HUES48 (cell line): ENCODE results near the gene MYO18A.

Source experiments
- H3K27ac ChIP-seq: one replicate; pipeline ENCODE4 v1.7.0; 2013; ENCODE audit warnings: low read depth, low read length, inconsistent platforms
- H3K27me3 ChIP-seq: 2 replicates; pipeline ENCODE4 v1.6.1; 2013; ENCODE audit warnings: mild to moderate bottlenecking, low read length; ENCODE audit not compliant: control insufficient read depth, insufficient read depth
- H3K36me3 ChIP-seq: 2 replicates; pipeline ENCODE4 v1.6.1; 2013; ENCODE audit warnings: low read length; ENCODE audit not compliant: control insufficient read depth, insufficient read depth
- H3K4me1 ChIP-seq: 2 replicates; pipeline ENCODE4 v1.6.1; 2013; ENCODE audit warnings: mild to moderate bottlenecking, low read length; ENCODE audit not compliant: control insufficient read depth, insufficient read depth
- H3K4me3 ChIP-seq: 2 replicates; pipeline ENCODE4 v1.5.1; 2013; ENCODE audit warnings: mild to moderate bottlenecking, low read depth, low read length
- H3K9ac ChIP-seq: 2 replicates; pipeline ENCODE4 v1.6.1; 2013; ENCODE audit warnings: mild to moderate bottlenecking, low read depth, low read length, moderate library complexity
- H3K9me3 ChIP-seq: 2 replicates; pipeline ENCODE4 v1.6.1; 2013; ENCODE audit warnings: low read length; ENCODE audit not compliant: control insufficient read depth, insufficient read depth

Gene MYO18A

GRCh38 chr17:29086628-29087332 lies 93.4 kb downstream of the MYO18A start:
- H3K4me1 ChIP-seq, result peaks cover 26% of the 10 kb centered on the region
- no peak overlapping the region for H3K4me3 ChIP-seq
- H3K27ac ChIP-seq, result peak overlapping the region; percentile 15
- H3K9me3 ChIP-seq, result no peaks in the 10 kb centered on the region
- H3K9ac ChIP-seq, result no peak overlapping the region
- H3K36me3 ChIP-seq, result peaks cover 25% of the 10 kb centered on the region
- no peaks in the 10 kb centered on the region for H3K27me3 ChIP-seq

DNA sequence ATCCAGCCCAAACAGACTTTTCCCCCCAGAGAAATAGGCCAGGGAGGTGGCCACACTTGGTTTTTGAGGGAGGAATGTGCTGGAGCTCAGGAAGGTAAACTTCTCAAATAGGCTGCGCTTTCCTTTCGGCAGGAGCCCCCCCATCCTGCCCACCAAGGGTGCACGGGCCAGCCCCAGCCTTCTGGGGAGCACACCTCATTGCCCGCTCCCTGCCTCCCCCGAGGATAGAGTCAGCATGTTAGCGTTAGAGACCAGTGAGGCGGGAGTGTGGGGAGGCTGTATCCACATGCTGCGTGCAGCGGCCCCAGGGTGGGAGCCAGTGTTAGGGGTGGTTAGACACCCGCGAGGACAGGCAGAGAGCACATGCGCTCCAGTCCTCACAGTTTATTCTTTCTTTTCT lies 95.0 kb downstream of the MYO18A start:
- Histone ChIP-seq H3K36me3 (peaks cover 23% of the 10 kb centered on the region), H3K4me3 (no peak overlapping the region), H3K27me3 (no peaks in the 10 kb centered on the region), H3K9ac (no peak overlapping the region), H3K4me1 (peaks cover 26% of the 10 kb centered on the region), H3K27ac (peak overlapping the region; percentile 50), H3K9me3 (no peaks in the 10 kb centered on the region)

GRCh38 chr17:29084541-29085146 lies 95.6 kb downstream of the MYO18A start:
- Histone ChIP-seq H3K27me3 (no peaks in the 10 kb centered on the region), H3K4me3 (no peak overlapping the region), H3K27ac (peak overlapping the region; percentile 50), H3K9me3 (no peaks in the 10 kb centered on the region), H3K4me1 (peaks cover 26% of the 10 kb centered on the region), H3K9ac (no peak overlapping the region), H3K36me3 (peaks cover 19% of the 10 kb centered on the region; the same call in 1 of the 2 replicates)

- Histone ChIP-seq H3K4me1 (peaks cover 30% of the 10 kb centered on the region), H3K27me3 (no peaks in the 10 kb centered on the region), H3K36me3 (peaks cover 19% of the 10 kb centered on the region; the same call in 1 of the 2 replicates), H3K27ac (no peak overlapping the region), H3K4me3 (no peak overlapping the region), H3K9ac (no peak overlapping the region), H3K9me3 (no peaks in the 10 kb centered on the region)
These were observed 99.2 kb downstream of the MYO18A start for GRCh38 chr17:29080965-29081364.

DNA sequence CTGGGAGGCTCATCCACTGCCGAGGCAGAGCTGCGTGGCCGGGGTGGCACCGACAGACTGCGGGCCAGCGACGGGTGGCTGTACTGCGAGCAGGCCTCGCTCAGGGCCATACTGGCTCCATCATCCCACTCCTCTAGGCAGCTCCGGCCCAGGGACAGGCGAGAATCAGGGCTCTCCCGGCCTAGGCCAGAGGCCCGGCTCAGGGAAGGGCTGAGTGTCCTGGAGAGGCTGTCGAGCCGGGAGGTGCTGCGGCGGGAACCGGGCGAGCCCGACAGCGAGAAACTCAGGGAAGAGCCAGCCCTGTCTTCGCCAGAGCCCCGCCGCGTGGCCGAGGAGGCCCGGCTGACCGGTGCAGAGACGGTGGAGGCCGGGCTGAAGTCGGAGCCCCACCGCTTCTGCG lies 99.9 kb downstream of the MYO18A start:
- H3K4me3 ChIP-seq, result no peak overlapping the region
- no peaks in the 10 kb centered on the region for H3K9me3 ChIP-seq
- H3K27ac ChIP-seq, result no peak overlapping the region
- no peaks in the 10 kb centered on the region for H3K27me3 ChIP-seq
- peaks cover 16% of the 10 kb centered on the region; the same call in 1 of the 2 replicates for H3K36me3 ChIP-seq
- peaks cover 28% of the 10 kb centered on the region for H3K4me1 ChIP-seq
- H3K9ac ChIP-seq, result no peak overlapping the region

- no peak overlapping the region for H3K4me3 ChIP-seq
- no peak overlapping the region for H3K9ac ChIP-seq
- no peak overlapping the region for H3K27ac ChIP-seq
- no peaks in the 10 kb centered on the region for H3K9me3 ChIP-seq
- no peaks in the 10 kb centered on the region for H3K27me3 ChIP-seq
- peaks cover 16% of the 10 kb centered on the region; the same call in 1 of the 2 replicates for H3K36me3 ChIP-seq
- H3K4me1 ChIP-seq, result peaks cover 24% of the 10 kb centered on the region
These were observed 100.3 kb downstream of the MYO18A start for GRCh38 chr17:29079887-29080286.

DNA sequence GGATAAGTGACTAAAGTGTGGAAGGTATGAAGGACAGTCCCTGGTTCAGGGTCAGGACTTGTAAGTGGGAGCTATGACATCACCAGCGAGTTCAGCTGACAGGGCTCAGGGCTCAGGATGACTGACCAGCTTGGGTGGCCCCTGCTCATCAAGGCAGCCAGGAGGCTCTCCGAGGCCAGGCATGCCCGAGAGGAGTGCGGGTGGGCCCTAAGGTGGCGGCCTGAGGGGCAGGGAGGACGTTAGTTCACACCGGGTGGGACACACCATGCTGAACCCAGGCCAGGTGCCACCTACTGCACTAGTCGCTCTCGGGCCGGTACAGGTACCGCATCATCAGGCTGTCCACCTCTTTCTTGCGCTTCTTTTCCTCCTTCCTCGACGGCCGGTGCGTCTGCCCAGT lies 100.8 kb downstream of the MYO18A start:
- no peak overlapping the region for H3K4me3 ChIP-seq
- no peak overlapping the region for H3K27ac ChIP-seq
- H3K9me3 ChIP-seq, result no peaks in the 10 kb centered on the region
- peaks cover 16% of the 10 kb centered on the region; the same call in 1 of the 2 replicates for H3K36me3 ChIP-seq
- no peak overlapping the region for H3K9ac ChIP-seq
- peaks cover 20% of the 10 kb centered on the region for H3K4me1 ChIP-seq
- no peaks in the 10 kb centered on the region for H3K27me3 ChIP-seq

- Histone ChIP-seq H3K4me3 (no peak overlapping the region), H3K27me3 (no peaks in the 10 kb centered on the region), H3K9me3 (no peaks in the 10 kb centered on the region), H3K4me1 (peaks cover 25% of the 10 kb centered on the region), H3K27ac (peak overlapping the region; percentile 8), H3K9ac (no peak overlapping the region), H3K36me3 (peaks cover 16% of the 10 kb centered on the region; the same call in 1 of the 2 replicates)
These were observed 101.8 kb downstream of the MYO18A start for GRCh38 chr17:29078183-29079045.

DNA sequence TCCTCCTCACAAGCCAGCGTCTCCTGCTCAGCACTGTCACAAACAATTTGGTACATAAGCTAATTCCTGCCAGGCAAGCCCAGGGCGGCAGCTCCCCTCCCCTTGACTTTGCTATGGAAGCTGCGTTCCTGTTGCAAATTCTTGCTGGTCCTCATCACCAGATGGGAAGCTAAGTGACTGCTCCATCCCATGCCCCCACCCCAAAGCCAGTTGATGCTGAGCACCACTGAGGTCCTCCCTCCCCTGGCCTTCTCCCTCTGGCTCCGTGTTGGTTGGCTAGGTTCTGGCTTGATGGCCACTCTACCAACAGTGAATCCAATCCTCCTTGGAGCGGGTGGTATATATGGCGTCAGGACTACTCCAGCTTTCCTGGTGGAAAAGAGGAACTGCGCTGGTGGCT lies 102.9 kb downstream of the MYO18A start:
- Histone ChIP-seq H3K27ac (no peak overlapping the region), H3K4me3 (no peak overlapping the region), H3K27me3 (no peaks in the 10 kb centered on the region), H3K4me1 (peaks cover 27% of the 10 kb centered on the region), H3K9me3 (no peaks in the 10 kb centered on the region), H3K9ac (no peak overlapping the region), H3K36me3 (peaks cover 16% of the 10 kb centered on the region; the same call in 1 of the 2 replicates)

GRCh38 chr17:29076722-29077121 lies 103.5 kb downstream of the MYO18A start:
- Histone ChIP-seq H3K9ac (no peak overlapping the region), H3K4me3 (no peak overlapping the region), H3K4me1 (peaks cover 27% of the 10 kb centered on the region), H3K27me3 (no peaks in the 10 kb centered on the region), H3K9me3 (no peaks in the 10 kb centered on the region), H3K27ac (no peak overlapping the region), H3K36me3 (peaks cover 16% of the 10 kb centered on the region; the same call in 1 of the 2 replicates)
